ENCODE measurements around the gene PTGER2. TPM values are rescaled to one million over a fixed set of nuclear protein-coding genes. Genes with fewer than 3 reads are reported as not detected.

PTGER2 gene
- total and polyA plus RNA-seq, 10 of the 15 experiments (the other 5 are each of a cell fraction or from before 2014, with no cell fraction given) = 0.03 to 1.6 (median 0.33) TPM

GRCh38 chr14:52339262-52339661 is 25.1 kb downstream of the PTGER2 start:
- intact Hi-C loops (cut with micrococcal nuclease; ENCODE audit: unreplicated experiment) (no loop called here), in situ Hi-C loops (cut with MboI) (no loop called here)
- FAIRE-seq (no peak), ATAC-seq (no peak), DNase-seq (ENCODE audit: low read depth, low spot score) (no peak)
- H3K27me3 ChIP-seq (replicated peaks in 1 of 2; ENCODE audit: control insufficient read depth in 2 of 2, insufficient read depth in 2 of 2, low read length in 1 of 2) = peaks cover 0 to 2% of the 10 kb centered on the region in 2 experiments; a peak in 1 of 4 replicates
- no TSS peak for BruUV-seq (replicated peaks)
- no peak overlapping the region for H2AFZ ChIP-seq (ENCODE audit: control insufficient read depth, low read depth, low read length)
- H3K4me2 ChIP-seq (ENCODE audit: control insufficient read depth, insufficient read depth) = no peak overlapping the region
- no peaks in the 10 kb centered on the region for H3K79me2 ChIP-seq (ENCODE audit: control insufficient read depth, insufficient read depth, low read length)
- no peak overlapping the region for H3K4me3 ChIP-seq
- H3K9ac ChIP-seq (ENCODE audit: control insufficient read depth, insufficient read depth, low read length) = no peak overlapping the region
- H3K4me1 ChIP-seq (ENCODE audit: control insufficient read depth, insufficient read depth, low read length) = no peaks in the 10 kb centered on the region
- no peak overlapping the region for H3K27ac ChIP-seq (ENCODE audit: control insufficient read depth, insufficient read depth)
- ChIA-PET SMC1A (ENCODE audit: uncharacterized antibody, unreplicated experiment) (no interaction called here), RAD21 (ENCODE audit: unreplicated experiment) (no interaction called here), CTCF (no interaction called here), POLR2A (no interaction called here)
- WGBS (ENCODE audit: insufficient coverage, insufficient replicate concordance, low lambda C conversion rate, missing lambda C conversion rate) = 19% methylated on average over 1 of the region's 1 CpG
- no peaks in the 10 kb centered on the region for H4K20me1 ChIP-seq (ENCODE audit: control insufficient read depth, insufficient read depth)
- H3K36me3 ChIP-seq (ENCODE audit: control insufficient read depth in 2 of 2, insufficient read depth in 2 of 2, low read length in 1 of 2) = no peaks in the 10 kb centered on the region
- no peaks in the 10 kb centered on the region for H3K9me3 ChIP-seq (replicated peaks; ENCODE audit: control insufficient read depth, insufficient read depth, low read length)
- TF ChIP-seq ZNF687 (IDR thresholded peaks at IDR 0.05) (no peak), CHD4 (IDR thresholded peaks at IDR 0.05) (no peak), KLF5 (IDR thresholded peaks at IDR 0.05; ENCODE audit: partially characterized antibody) (no peak), CUX1 (IDR thresholded peaks at IDR 0.05; ENCODE audit: insufficient replicate concordance, low read depth, low read length) (no peak), ZSCAN29 (IDR thresholded peaks at IDR 0.05) (no peak), ZNF217 (IDR thresholded peaks at IDR 0.05) (no peak), EED (IDR thresholded peaks at IDR 0.05; ENCODE audit: low read depth) (no peak), YY1 (IDR thresholded peaks at IDR 0.05; ENCODE audit: low read depth, low read length) (no peak), PAX5 (IDR thresholded peaks at IDR 0.05; ENCODE audit: borderline replicate concordance, low read depth, low read length) (no peak), ELK1 (IDR thresholded peaks at IDR 0.05; ENCODE audit: low read depth, low read length) (no peak), ZBTB11 (CRISPR knock-in tag; IDR thresholded peaks at IDR 0.05) (no peak)
